PFSK-1 (cell line): ENCODE results near the gene SLC2A10.

Source experiments
- FOXP2 ChIP-seq: optimal IDR thresholded peaks from 2 replicates; pipeline ENCODE3; 2011; ENCODE audit warnings: borderline replicate concordance, control low read depth, inconsistent platforms; ENCODE audit not compliant: insufficient read depth; ENCODE audit errors: extremely low read length, extremely low read depth
- POLR2AphosphoS5 ChIP-seq: IDR thresholded peaks from 2 replicates; pipeline ENCODE4 v1.6.1; 2012; ENCODE audit warnings: low read depth, mild to moderate bottlenecking, control low read depth, low read length, moderate library complexity
- SIN3A ChIP-seq: IDR thresholded peaks from 2 replicates; pipeline ENCODE4 v1.6.1; 2012; ENCODE audit warnings: mild to moderate bottlenecking, low read length, moderate library complexity, borderline replicate concordance; ENCODE audit not compliant: insufficient read depth
- TAF1 ChIP-seq: IDR thresholded peaks from 2 replicates; pipeline ENCODE4 v1.6.1; 2012; ENCODE audit warnings: low read length, control low read depth, borderline replicate concordance; ENCODE audit not compliant: insufficient read depth
- TF ChIP-seq, protein P1 (sequence below), 2 experiments: IDR thresholded peaks; 2 replicates each; pipeline versions ENCODE4 v1.6.1 to v1.8.0; 2011 to 2012; ENCODE audit warnings: low read depth in 2 of 2, low read length in 2 of 2, control low read depth in 1 of 2, inconsistent platforms in 1 of 2, mild to moderate bottlenecking in 1 of 2, moderate library complexity in 1 of 2; ENCODE audit not compliant: insufficient read depth in 1 of 2

DNA sequence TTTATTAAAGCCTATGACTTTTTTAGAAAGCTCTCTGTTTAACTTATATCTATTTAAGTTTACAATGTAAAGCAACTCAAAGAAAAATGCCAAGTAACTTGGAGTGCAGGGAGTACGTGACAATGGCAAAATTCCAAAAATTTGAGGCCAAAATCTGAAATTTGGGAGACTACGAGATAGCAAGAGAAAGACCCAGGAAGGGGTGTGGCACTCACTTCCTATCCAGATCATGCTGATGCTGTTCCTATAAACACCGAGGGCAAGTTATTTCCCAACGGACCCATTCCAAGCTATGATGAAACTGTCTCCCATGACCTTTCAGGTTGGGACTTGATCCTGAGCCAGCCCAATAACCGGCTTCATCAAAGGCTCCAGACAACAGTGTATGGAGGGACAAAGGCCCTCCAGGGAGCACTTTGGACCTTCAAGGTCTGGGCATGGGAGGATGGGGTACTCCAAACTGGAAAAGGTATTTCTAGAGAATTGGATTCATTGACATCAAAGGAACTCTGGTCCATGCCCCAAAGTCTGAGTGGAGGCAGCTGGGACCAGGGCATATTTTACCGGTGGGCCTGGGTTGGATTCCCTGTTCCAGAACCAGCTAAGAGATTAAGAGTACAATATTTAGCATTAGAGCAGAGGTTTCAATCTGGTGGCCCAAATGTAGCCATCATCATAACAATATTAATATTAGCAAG is 42.5 kb upstream of the SLC2A10 start:
- TF ChIP-seq, protein P1, sequence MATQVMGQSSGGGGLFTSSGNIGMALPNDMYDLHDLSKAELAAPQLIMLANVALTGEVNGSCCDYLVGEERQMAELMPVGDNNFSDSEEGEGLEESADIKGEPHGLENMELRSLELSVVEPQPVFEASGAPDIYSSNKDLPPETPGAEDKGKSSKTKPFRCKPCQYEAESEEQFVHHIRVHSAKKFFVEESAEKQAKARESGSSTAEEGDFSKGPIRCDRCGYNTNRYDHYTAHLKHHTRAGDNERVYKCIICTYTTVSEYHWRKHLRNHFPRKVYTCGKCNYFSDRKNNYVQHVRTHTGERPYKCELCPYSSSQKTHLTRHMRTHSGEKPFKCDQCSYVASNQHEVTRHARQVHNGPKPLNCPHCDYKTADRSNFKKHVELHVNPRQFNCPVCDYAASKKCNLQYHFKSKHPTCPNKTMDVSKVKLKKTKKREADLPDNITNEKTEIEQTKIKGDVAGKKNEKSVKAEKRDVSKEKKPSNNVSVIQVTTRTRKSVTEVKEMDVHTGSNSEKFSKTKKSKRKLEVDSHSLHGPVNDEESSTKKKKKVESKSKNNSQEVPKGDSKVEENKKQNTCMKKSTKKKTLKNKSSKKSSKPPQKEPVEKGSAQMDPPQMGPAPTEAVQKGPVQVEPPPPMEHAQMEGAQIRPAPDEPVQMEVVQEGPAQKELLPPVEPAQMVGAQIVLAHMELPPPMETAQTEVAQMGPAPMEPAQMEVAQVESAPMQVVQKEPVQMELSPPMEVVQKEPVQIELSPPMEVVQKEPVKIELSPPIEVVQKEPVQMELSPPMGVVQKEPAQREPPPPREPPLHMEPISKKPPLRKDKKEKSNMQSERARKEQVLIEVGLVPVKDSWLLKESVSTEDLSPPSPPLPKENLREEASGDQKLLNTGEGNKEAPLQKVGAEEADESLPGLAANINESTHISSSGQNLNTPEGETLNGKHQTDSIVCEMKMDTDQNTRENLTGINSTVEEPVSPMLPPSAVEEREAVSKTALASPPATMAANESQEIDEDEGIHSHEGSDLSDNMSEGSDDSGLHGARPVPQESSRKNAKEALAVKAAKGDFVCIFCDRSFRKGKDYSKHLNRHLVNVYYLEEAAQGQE (IDR thresholded peaks at IDR 0.05; ENCODE audit: insufficient read depth in 1 of 2, low read depth in 2 of 2, low read length in 2 of 2) = no peak
- no peak for TF ChIP-seq POLR2AphosphoS5
- no peak for TF ChIP-seq TAF1
- no peak for TF ChIP-seq SIN3A
- TF ChIP-seq FOXP2 = no peak
